Measurements from ENCODE around the gene RSPH3. TPM values are rescaled to one million over a fixed set of nuclear protein-coding genes. Genes with fewer than 3 reads are reported as not detected.

The RSPH3 gene
- total and polyA plus RNA-seq, 10 of the 15 experiments (the other 5 are each of a cell fraction or from before 2014, with no cell fraction given): 0.40 to 3.5 (median 1.4) TPM

DNA sequence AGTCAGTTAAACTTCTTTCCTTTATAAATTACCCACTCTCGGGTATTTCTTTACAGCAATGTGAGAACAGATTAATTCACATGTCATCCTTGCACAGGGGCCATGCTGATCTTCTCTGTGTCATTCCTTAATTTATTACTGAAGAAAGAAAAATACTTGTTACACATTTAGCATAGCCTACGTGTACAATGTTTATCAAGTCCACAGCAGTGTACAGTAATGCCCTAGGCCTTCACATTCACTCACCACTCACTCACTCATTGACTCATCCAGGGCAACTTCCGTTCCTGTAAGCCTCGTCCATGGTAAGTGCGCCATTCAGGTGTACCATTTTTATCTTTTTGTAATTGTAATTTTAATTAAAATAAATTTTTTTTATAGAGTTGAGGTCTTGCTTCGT is 73.6 kb downstream of the RSPH3 start:
- BruUV-seq (replicated peaks): no TSS peak
- TF ChIP-seq RELA (IDR thresholded peaks at IDR 0.05; ENCODE audit: borderline replicate concordance, partially characterized antibody) (no peak), SREBF1 (IDR thresholded peaks at IDR 0.05; ENCODE audit: low read length) (no peak), KDM1A (IDR thresholded peaks at IDR 0.05; ENCODE audit: borderline replicate concordance) (no peak), PAX5 (IDR thresholded peaks at IDR 0.05; ENCODE audit: borderline replicate concordance, low read depth, low read length) (no peak), CHD4 (IDR thresholded peaks at IDR 0.05) (no peak), CREM (IDR thresholded peaks at IDR 0.05; ENCODE audit: low read depth) (no peak), ETV6 (conservative IDR thresholded peaks at IDR 0.05 in 1 of 2, IDR thresholded peaks at IDR 0.05 in 1 of 2; ENCODE audit: borderline replicate concordance in 1 of 2, low read depth in 1 of 2) (no peak), ZBTB33 (IDR thresholded peaks at IDR 0.05) (no peak)
- intact Hi-C loops (cut with micrococcal nuclease; ENCODE audit: unreplicated experiment) (no loop called here), in situ Hi-C loops (cut with MboI) (no loop called here)
- no peak overlapping the region for H3K27ac ChIP-seq (ENCODE audit: control insufficient read depth, insufficient read depth)
- H3K4me3 ChIP-seq: no peak overlapping the region
- ChIA-PET RAD21 (ENCODE audit: unreplicated experiment) (no interaction called here), POLR2A (no interaction called here), SMC1A (ENCODE audit: uncharacterized antibody, unreplicated experiment) (no interaction called here), CTCF (interaction anchor here (0.7 kb wide), 1 partner anchor 541 kb away, joined by 3 read pairs; no protein-coding TSS in a partner anchor)
- no peak overlapping the region for H3K9ac ChIP-seq (ENCODE audit: control insufficient read depth, insufficient read depth, low read length)
- H2AFZ ChIP-seq (ENCODE audit: control insufficient read depth, low read depth, low read length): no peak overlapping the region
- H3K9me3 ChIP-seq (replicated peaks; ENCODE audit: control insufficient read depth, insufficient read depth, low read length): no peaks in the 10 kb centered on the region
- H3K79me2 ChIP-seq (ENCODE audit: control insufficient read depth, insufficient read depth, low read length): no peaks in the 10 kb centered on the region
- no peaks in the 10 kb centered on the region for H3K4me1 ChIP-seq (ENCODE audit: control insufficient read depth, insufficient read depth, low read length)
- FAIRE-seq: no peak
- no peaks in the 10 kb centered on the region for H4K20me1 ChIP-seq (ENCODE audit: control insufficient read depth, insufficient read depth)
- no peak for ATAC-seq
- H3K27me3 ChIP-seq (replicated peaks in 1 of 2; ENCODE audit: control insufficient read depth in 2 of 2, insufficient read depth in 2 of 2, low read length in 1 of 2): no peaks in the 10 kb centered on the region
- no peak for DNase-seq (ENCODE audit: low read depth, low spot score)
- no peaks in the 10 kb centered on the region for H3K36me3 ChIP-seq (ENCODE audit: control insufficient read depth in 2 of 2, insufficient read depth in 2 of 2, low read length in 1 of 2)
- no peak overlapping the region for H3K4me2 ChIP-seq (ENCODE audit: control insufficient read depth, insufficient read depth)
- WGBS (ENCODE audit: insufficient coverage, insufficient replicate concordance, low lambda C conversion rate, missing lambda C conversion rate): 80% methylated on average over 6 of the region's 6 CpGs

Measured in GM12878 (cell line).